Measurements from ENCODE around the gene CORO7.

CORO7 gene

DNA sequence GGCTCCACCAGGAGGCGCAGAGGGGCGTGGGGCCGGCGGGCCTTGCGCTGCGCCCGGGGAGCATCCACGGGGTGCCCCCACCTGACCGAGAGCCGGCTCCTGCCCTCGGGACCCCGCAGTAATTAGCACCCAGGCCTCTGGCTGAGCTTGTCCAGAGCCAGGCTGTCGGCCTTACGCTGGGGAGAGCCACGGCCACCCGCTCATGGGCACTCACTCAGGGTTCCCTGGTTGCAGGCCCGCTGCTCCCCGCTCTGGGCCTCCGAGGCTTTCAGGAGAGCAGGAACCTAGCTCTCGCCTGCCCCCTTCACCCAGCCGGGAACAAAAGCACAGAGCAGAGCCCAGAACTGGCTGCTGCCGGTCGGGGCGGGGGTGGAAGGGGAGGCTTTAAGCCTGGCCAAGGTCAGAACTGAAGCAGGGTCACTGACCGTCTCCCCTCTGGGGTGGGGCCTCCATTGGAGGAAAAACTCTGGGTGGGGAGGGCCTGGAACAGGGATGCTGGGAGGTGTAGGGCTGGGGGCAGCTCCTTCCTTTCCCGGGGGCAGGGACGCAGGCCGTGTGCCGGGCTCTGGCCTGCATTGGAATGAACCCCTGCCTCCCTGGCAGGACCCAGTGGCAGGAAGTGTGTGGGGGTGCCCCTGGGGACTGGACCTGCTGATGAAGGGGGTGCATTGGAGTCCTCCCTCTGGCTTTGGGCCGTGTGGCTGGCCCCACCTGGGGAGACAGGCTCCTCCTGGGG lies 88.2 kb downstream of the CORO7 start:
- H3K4me1 Mint-ChIP-seq (ENCODE audit: low read depth), result no peaks in the 10 kb centered on the region
- no peak overlapping the region for H3K27ac Mint-ChIP-seq
- no peaks in the 10 kb centered on the region for H3K36me3 Mint-ChIP-seq (ENCODE audit: low read depth)
- H3K9me3 Mint-ChIP-seq, result no peaks in the 10 kb centered on the region
- no peaks in the 10 kb centered on the region for H3K27me3 Mint-ChIP-seq
- H3K4me3 Mint-ChIP-seq, result no peak overlapping the region

DNA sequence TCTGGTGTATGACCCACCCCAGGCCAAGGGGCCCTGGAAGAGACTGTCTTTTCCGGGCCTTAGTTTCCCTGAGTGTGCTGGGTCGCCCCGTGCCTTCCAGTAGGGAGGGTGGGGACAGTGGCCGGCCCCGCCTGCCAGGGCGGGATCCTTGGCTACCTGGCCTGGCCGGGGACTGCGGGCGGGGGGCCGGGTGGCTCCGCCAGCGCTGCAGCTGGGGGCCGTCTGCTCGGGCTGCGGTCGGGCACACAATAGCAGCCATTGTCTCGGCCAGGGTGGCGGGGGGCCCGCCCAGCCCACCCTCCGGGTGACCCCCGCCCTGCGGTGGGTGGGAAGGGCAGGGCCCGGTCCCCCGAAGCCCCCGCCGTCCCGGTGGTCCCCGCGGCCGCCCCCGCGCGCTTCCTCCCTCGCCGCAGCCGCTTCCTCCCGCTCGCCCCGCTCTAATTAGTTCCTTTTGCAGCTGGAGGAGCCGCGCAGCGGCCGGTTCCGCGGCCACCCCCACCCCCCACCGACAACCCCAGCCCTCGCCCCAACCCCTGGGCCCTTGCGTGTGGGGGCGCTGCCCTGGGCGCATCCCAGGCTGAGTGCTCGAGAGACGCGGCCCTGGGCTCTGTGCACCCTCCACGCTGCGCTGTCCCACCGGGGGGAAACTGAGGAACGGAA lies 88.9 kb downstream of the CORO7 start:
- Mint-ChIP-seq H3K36me3 (ENCODE audit: low read depth) (no peaks in the 10 kb centered on the region), H3K4me3 (no peak overlapping the region), H3K9me3 (no peaks in the 10 kb centered on the region), H3K27ac (no peak overlapping the region), H3K4me1 (ENCODE audit: low read depth) (no peaks in the 10 kb centered on the region), H3K27me3 (no peaks in the 10 kb centered on the region)

DNA sequence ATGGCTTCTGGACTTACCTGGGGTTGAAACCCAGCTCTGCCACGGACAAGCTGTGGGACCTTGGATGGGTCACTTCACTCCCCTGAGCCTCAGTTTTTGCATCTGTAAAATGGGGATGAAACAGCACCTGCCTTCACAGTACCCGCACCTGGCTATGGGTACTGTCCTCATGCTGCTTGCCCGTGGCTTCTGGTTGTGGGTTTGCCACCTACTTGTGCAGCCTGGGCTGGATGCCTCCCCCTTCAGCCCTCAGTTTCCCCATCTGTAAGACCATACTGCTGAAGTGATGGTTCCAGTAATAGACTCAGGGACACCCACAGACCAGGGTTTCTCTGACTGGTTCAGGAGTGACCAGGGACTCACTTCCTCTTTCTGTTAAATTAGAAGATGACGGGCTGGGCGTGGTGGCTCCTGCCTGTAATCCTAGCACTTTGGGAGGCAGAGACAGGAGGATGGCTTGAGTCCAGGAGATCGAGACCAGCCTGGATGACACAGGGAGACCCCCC lies 91.1 kb downstream of the CORO7 start:
- no peaks in the 10 kb centered on the region for H3K36me3 Mint-ChIP-seq (ENCODE audit: low read depth)
- H3K9me3 Mint-ChIP-seq, result no peaks in the 10 kb centered on the region

DNA sequence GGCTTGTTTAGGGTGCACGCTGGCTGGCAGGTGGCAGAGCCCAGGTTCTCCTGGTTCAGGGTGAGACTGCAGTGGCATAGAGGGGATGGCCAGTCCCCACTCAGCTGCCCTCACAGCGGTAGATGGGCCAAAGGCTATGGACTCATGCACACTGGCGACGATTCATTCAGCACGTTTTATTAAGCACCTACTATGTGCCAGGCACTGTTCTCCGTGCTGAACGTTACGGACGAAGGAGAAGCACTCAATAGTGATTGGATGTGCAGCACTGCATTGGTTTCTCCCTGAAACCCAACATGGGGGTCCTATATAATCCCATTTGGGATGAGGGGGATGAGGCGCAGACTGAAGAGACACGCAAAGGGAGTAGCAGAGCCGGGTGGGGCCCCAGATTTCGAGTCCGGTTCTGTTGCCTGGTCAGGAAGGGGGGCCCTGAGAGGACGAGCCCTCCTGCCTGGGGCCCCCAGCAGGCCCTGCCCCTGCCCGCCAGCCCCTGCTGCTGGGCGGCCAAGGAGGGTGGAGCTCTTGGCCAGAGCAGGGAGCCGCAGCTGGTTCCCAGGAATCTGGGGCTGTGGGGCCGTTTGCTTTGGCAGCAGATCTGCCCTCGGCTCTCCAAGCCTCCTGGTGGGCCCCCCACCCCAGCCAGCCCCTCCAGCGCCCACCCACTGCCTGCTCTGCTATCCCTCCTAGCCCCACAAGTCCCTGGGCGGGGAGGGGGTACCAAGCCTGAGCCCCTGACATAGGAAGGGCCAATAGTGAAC lies 91.7 kb downstream of the CORO7 start:
- Mint-ChIP-seq H3K4me1 (ENCODE audit: low read depth) (no peaks in the 10 kb centered on the region), H3K4me3 (no peak overlapping the region), H3K27ac (no peak overlapping the region), H3K9me3 (no peaks in the 10 kb centered on the region), H3K27me3 (no peaks in the 10 kb centered on the region), H3K36me3 (ENCODE audit: low read depth) (no peaks in the 10 kb centered on the region)

More for the DNA sequence above, 91.1 kb downstream of the CORO7 start:
- Mint-ChIP-seq H3K27ac (no peak overlapping the region), H3K4me1 (ENCODE audit: low read depth) (no peaks in the 10 kb centered on the region), H3K27me3 (no peaks in the 10 kb centered on the region), H3K4me3 (no peak overlapping the region)

DNA sequence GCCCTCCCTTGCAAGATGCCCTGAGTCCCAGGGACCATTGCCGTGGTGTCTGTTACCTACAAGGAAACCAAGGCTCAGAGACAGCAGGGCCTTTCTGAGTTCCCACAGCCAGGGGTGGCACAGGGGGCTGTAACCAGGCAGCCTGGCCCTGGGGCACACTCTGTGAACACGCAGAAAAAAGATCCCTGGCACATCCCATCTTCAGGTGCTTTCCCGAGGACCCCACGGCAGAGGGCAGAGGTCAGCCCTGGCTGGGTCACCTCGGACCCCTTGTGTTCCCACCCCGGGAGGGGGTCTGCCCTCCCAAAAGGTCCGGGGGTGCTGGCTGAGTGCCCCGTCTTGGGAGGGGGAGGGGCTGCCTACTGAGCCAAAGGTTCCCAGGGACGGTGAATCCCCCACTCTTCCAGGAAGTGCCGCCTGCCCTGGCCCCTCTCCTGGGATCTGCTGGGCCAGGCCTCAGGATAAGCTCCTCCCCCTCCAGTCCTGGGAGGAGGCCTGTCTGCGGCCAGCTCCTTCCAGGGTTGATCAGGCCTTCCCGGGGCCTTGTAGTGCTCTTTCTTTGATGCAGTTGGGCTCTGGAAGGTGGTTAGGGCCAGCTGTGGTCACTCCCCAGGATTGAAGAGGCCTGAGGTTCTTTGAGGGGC lies 92.4 kb downstream of the CORO7 start:
- H3K27ac Mint-ChIP-seq, result no peak overlapping the region
- no peaks in the 10 kb centered on the region for H3K36me3 Mint-ChIP-seq (ENCODE audit: low read depth)
- H3K27me3 Mint-ChIP-seq, result no peaks in the 10 kb centered on the region
- no peaks in the 10 kb centered on the region for H3K9me3 Mint-ChIP-seq
- peaks cover 6% of the 10 kb centered on the region for H3K4me1 Mint-ChIP-seq (ENCODE audit: low read depth)
- H3K4me3 Mint-ChIP-seq, result no peak overlapping the region

DNA sequence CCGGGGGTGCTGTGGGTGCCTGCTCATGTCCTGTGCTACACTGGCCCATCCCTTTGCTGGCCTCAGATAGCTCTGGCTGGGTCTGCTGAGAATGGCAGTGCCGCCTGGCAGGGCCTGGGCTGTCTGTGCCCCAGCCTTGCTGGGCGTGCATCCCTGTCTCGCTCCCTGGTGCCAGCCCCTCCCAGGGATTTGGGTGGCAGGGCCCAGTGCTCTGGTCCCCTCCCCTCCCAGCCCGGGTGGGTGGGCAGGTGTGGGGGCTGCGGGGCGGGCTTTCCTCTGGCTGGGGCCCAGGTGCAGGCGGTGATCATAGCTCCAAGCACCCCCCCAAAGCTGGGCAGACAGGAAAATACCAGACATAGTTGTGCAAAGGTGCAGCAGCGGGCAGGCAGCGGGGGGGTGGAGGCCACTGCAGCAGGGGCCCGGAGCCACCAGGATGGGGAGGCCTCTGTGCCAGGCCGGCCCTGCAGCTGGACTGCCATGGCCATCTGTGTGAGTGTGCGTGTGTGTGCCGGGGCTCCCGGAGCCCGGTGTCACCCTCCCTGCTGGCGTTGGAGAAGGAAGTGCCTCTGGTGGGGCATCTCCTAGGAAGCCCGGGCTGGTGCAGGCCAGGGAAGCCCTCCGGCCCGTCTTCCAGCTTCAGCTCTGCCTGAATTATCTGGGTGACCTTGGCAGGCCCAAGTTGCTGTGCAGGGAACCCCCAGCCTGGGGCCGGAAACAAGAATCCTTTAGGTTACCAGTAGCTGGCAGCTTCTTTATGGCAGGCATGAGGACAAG lies 93.1 kb downstream of the CORO7 start:
- no peaks in the 10 kb centered on the region for H3K36me3 Mint-ChIP-seq (ENCODE audit: low read depth)
- H3K4me1 Mint-ChIP-seq (ENCODE audit: low read depth), result peaks cover 6% of the 10 kb centered on the region
- no peaks in the 10 kb centered on the region for H3K27me3 Mint-ChIP-seq
- no peak overlapping the region for H3K27ac Mint-ChIP-seq
- no peak overlapping the region for H3K4me3 Mint-ChIP-seq
- no peaks in the 10 kb centered on the region for H3K9me3 Mint-ChIP-seq

DNA sequence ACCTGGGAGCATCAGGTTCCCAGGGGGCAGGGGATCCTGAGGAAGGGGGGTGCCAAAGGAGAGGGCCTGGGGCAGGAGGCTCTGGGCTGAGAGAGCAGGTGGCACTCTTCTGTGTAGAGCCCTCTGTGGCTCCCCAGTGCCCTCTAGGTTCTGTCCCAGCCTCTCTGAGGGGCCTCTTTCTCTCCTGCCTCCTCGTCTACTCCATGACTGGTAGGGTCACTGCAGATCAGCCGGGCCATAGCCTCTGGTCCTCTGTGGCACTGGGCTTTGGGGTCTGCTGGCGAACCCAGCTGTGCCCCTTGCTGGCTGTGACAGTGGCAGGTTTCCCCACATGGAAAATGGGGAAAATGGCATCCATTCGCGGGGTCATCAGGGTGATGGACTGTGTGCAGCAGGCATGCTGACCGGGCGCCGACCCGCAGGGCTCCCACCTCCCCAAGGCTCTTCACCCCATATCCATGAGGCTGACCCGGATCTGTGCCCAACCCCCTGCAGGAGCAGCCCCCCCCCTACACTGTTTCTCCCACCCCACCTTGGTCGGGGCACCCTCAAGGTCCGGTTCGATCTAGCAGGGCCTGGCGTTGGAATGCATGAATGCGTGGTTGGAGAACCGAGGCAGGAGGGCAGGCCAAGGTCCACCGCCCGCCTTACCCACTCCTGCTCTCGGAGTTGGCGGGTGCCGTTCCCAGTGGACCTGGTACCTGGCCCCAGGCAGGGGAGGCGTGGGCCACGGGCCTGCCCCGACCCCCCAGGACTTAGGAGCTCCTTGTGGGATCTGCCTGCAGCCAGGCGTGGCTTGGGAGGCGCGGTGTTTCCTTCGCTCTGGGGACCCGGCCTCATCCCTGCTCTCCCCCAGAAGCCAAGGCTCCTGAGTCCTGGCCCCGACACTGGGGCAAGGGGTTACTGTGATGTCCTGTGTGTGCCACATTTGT lies 94.0 kb downstream of the CORO7 start:
- H3K27ac Mint-ChIP-seq, result no peak overlapping the region
- no peaks in the 10 kb centered on the region for H3K9me3 Mint-ChIP-seq
- peaks cover 3% of the 10 kb centered on the region for H3K27me3 Mint-ChIP-seq
- H3K4me3 Mint-ChIP-seq, result no peak overlapping the region
- no peaks in the 10 kb centered on the region for H3K36me3 Mint-ChIP-seq (ENCODE audit: low read depth)
- peaks cover 6% of the 10 kb centered on the region for H3K4me1 Mint-ChIP-seq (ENCODE audit: low read depth)

DNA sequence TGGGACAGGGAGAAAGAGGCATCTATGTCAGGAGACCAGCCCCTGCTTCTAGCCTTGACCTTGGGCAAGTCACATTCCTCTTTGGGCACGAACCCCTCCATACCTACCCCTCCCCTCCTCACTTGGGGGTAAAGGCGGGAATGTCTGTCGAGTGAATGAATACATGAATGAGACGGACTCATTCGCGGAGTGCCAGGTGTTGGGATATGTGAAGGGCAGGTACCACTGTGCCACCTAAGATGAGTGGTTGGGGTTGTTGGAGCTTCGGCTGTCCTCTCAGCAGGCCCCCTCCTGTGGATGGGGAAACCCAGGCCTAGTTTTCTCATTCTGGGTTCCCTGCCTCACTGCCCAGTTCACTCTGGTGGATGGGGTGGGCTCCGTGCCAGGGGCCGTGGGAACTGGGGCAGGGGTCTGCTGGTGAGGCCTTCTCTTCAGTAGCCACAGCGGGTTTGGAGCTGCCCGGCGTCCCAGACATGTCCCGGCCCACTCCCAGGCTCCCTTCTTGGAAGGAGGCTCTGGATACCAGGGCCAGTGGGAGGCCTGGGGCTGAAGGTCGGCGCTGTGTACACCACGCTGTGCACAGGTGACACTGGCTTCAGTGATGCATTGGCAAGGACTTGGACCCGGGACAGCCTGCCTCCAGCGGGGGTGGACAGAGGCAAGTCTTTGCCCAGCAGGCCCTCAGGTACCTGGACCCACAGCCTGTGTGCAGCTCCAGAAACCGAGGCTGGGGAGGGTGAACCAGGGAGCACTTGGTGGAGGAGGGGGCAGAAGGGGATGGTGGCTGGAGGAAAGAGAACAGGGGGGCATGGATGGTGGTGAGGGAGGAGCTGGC lies 94.9 kb downstream of the CORO7 start:
- H3K36me3 Mint-ChIP-seq (ENCODE audit: low read depth), result no peaks in the 10 kb centered on the region
- H3K4me1 Mint-ChIP-seq (ENCODE audit: low read depth), result peaks cover 6% of the 10 kb centered on the region
- peaks cover 3% of the 10 kb centered on the region for H3K27me3 Mint-ChIP-seq
- H3K27ac Mint-ChIP-seq, result no peak overlapping the region
- no peaks in the 10 kb centered on the region for H3K9me3 Mint-ChIP-seq
- H3K4me3 Mint-ChIP-seq, result no peak overlapping the region

DNA sequence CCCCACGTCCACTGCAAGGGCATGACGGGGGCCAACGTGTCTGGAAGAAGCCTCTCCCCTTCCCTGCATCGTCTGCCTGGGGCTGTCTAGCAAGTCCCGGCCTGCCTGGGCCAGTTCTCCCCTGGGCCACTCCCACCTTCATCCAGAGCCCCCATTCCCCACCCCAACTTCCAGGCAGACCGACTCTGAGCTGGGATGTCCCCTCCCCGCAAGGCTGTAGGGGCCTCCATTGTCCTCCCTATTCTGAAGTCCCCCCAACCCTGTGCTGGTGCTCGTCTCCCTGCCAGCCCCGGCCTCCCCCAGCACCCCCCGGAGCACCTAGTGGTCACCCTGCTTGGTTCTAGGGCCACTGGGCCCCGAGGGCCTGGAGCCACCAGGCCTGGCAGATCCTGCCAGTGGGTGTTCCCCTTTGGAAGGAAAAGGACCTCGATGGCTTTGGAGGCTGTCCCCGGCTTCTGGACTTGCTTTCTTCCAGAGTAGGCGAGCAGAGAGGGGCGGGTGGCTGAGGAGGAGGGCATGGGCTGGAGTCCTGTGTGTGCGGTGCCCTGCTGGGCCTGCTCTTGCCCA lies 95.7 kb downstream of the CORO7 start:
- peaks cover 3% of the 10 kb centered on the region for H3K27me3 Mint-ChIP-seq
- peaks cover 6% of the 10 kb centered on the region for H3K4me1 Mint-ChIP-seq (ENCODE audit: low read depth)
- H3K4me3 Mint-ChIP-seq, result no peak overlapping the region
- H3K27ac Mint-ChIP-seq, result no peak overlapping the region
- no peaks in the 10 kb centered on the region for H3K36me3 Mint-ChIP-seq (ENCODE audit: low read depth)
- no peaks in the 10 kb centered on the region for H3K9me3 Mint-ChIP-seq

DNA sequence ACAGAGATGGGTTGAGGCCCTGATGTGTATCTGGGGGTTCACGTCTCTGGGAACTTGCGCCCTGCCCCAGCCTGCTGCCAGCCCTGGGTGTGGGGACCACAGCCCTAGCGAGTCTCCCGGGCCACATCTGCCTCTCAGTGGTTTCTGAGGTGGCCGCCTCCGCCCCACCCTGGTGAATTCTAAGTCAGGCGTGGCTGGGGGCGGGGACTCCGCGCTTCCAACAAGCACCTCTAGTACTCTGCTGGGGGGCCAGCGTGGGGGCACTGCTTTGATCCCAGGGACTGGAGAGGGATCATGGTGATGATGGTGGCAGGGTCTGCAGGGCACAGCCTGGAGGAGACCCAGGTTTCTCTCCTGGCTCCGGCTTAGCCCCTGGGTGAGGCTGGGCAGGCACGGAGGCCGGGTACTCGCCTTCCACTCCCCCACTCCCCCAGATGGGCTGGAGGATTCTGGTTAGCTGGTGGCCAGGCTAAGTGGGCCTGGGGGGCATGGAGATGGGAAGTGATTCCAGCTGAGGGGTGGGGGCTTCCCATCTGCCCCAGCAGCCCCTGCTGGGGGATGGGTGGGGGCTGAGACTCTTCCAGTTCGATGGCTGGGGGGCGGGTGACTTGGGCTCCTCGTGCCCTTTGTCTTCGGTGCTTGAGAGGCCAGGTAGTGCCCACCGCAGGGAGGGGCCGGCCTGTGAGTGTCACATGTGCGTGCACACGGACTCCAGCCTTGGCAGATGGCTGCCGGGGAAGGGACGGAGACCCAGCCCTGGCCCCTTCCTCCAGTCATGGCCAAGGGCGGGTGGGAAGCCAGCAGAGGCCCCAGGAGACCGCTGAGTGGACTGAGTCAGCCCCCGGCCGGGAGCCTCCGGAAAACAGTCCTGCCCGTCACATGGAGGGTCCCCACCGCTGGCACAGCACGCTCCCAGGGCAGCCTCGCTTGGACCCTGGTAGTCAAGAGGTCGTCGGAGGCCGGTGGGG lies 96.7 kb downstream of the CORO7 start:
- no peak overlapping the region for H3K27ac Mint-ChIP-seq
- H3K4me3 Mint-ChIP-seq, result no peak overlapping the region
- peaks cover 9% of the 10 kb centered on the region for H3K4me1 Mint-ChIP-seq (ENCODE audit: low read depth)
- H3K27me3 Mint-ChIP-seq, result peaks cover 6% of the 10 kb centered on the region
- H3K9me3 Mint-ChIP-seq, result no peaks in the 10 kb centered on the region
- no peaks in the 10 kb centered on the region for H3K36me3 Mint-ChIP-seq (ENCODE audit: low read depth)

DNA sequence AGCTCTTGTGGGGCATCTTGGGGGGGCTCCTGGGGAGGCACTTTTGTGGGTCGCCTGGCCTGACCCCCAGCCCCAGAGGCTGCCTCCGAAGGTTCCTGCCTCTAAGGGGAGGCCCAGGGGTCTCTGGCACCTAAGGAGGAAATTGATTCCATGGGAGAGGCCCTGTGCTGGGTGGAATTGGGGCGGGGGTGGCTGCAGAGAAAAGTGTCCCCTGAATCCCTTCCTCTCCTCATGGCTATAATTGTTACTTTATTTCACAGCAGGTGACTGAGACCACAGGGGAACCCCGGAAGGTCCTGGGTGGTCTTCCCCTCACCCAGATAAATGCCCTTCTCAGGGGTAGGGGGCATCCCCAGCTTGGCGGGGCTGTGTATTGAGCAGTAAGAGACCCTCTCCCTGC lies 97.4 kb downstream of the CORO7 start:
- Mint-ChIP-seq H3K4me3 (no peak overlapping the region), H3K4me1 (ENCODE audit: low read depth) (peaks cover 17% of the 10 kb centered on the region), H3K27me3 (peaks cover 14% of the 10 kb centered on the region), H3K27ac (no peak overlapping the region), H3K9me3 (no peaks in the 10 kb centered on the region), H3K36me3 (ENCODE audit: low read depth) (no peaks in the 10 kb centered on the region)

DNA sequence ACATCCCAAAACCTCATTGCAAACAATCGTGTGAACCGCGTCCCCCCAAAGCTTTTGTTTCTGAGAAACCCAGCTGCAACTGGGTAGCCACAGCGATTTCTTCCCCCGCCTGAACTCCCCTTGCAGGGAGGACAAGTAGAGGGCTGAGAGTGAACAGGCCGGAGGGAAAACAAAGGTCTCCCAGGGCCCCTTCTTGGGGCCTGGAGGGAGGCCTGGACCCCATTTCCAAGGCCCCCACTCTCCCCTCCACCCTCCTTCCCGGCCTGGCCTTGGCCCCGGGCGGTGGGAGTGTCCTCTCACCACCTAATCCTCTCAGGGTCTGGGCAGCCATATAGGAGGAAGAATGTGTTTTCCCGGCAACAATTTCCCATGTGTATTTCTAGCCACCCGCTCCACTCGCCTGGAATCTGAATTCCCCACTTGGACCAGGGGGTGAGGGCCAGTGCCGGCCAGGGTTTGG lies 97.9 kb downstream of the CORO7 start:
- Mint-ChIP-seq H3K36me3 (ENCODE audit: low read depth) (no peaks in the 10 kb centered on the region), H3K4me1 (ENCODE audit: low read depth) (peaks cover 17% of the 10 kb centered on the region), H3K9me3 (no peaks in the 10 kb centered on the region), H3K4me3 (no peak overlapping the region), H3K27me3 (peaks cover 14% of the 10 kb centered on the region), H3K27ac (no peak overlapping the region)
